Skeletal muscle tissue (tissue), 5 donors: ENCODE data around the gene CXCL17. TPM values are rescaled to one million over a fixed set of nuclear protein-coding genes. Genes with fewer than 3 reads are reported as not detected.
A peak's percentile ranks its signal among the peaks of the same experiment; 100 is the strongest.

Experiments
- H3K27ac ChIP-seq: one replicate; pipeline ENCODE4 v1.7.0; 2013; ENCODE audit warnings: mild to moderate bottlenecking, low read depth, low read length, inconsistent platforms
- H3K27me3 ChIP-seq, 3 donors: one replicate each; pipeline ENCODE4 v1.7.0; 2013; ENCODE audit warnings: low read length in 3 of 3; ENCODE audit not compliant: control insufficient read depth in 3 of 3, insufficient read depth in 3 of 3
- H3K36me3 ChIP-seq, 3 donors: one replicate each; pipeline ENCODE4 v1.7.0; 2013; ENCODE audit warnings: low read length in 3 of 3; ENCODE audit not compliant: control insufficient read depth in 3 of 3, insufficient read depth in 3 of 3
- H3K4me1 ChIP-seq, 3 donors: one replicate each; pipeline ENCODE4 v1.7.0; 2013; ENCODE audit warnings: low read length in 3 of 3, mild to moderate bottlenecking in 3 of 3; ENCODE audit not compliant: control insufficient read depth in 3 of 3, insufficient read depth in 3 of 3
- H3K4me3 ChIP-seq, 3 donors: one replicate each; pipeline ENCODE4 v1.7.0; 2013; ENCODE audit warnings: low read length in 3 of 3
- H3K9ac ChIP-seq, 3 donors: one replicate each; pipeline ENCODE4 v1.7.0; 2013; ENCODE audit warnings: low read length in 3 of 3, mild to moderate bottlenecking in 3 of 3, moderate library complexity in 2 of 3, low read depth in 1 of 3
- H3K9me3 ChIP-seq, 3 donors: one replicate each; pipeline ENCODE4 v1.7.0; 2013; ENCODE audit warnings: low read length in 3 of 3; ENCODE audit not compliant: control insufficient read depth in 3 of 3
- small RNA-seq: library from RNA; depleted of rRNA; stranded (forward); fragments of <200 nt; gene quantifications from one replicate; pipeline ENCODE3, GENCODE V24; 2014
- total RNA-seq: library from RNA; depleted of rRNA; stranded (reverse); fragments of >200 nt; gene quantifications from one replicate; pipeline ENCODE4 v1.2.3, GENCODE V29; 2014
- donor health status: Osteomylitis.

The CXCL17 gene
- total RNA-seq, 1 donor from 2014 or later = not detected

DNA sequence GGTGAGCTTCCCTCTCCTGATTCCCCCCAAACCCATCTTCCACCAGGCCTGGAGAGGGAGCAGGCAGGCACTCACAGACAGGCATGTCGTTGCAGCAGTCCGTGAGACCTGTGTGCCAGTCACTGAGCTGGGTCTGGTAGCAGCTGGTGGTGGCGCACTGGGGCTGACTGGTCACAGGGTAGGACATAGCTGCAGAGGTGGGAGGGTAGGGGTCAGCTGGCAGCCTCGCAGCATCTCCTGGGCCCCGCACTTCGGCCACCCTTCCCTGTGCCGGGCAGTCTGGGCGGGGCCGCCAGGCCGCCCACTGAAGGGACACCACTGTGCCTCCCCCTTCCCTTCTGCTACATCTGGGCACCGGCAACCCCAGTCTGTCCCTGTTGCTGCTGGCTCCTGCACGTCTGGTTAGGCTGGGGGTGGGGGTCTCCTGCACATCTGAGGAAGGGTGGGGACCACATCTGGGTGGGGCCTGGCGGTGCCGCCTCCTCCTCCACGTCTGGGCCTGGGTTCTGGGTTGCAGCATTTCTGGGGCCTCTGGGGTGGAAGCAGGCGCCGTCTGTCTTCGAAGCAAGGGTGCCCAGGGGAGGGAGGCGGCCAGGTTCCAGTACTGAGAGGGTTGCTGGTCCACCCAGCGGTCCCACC, 53.8 kb downstream of the CXCL17 start:
- H3K27me3 ChIP-seq = peaks cover 24 to 35% (median 34%) of the 10 kb centered on the region in 3 donors
- H3K36me3 ChIP-seq = no peaks in the 10 kb centered on the region

DNA sequence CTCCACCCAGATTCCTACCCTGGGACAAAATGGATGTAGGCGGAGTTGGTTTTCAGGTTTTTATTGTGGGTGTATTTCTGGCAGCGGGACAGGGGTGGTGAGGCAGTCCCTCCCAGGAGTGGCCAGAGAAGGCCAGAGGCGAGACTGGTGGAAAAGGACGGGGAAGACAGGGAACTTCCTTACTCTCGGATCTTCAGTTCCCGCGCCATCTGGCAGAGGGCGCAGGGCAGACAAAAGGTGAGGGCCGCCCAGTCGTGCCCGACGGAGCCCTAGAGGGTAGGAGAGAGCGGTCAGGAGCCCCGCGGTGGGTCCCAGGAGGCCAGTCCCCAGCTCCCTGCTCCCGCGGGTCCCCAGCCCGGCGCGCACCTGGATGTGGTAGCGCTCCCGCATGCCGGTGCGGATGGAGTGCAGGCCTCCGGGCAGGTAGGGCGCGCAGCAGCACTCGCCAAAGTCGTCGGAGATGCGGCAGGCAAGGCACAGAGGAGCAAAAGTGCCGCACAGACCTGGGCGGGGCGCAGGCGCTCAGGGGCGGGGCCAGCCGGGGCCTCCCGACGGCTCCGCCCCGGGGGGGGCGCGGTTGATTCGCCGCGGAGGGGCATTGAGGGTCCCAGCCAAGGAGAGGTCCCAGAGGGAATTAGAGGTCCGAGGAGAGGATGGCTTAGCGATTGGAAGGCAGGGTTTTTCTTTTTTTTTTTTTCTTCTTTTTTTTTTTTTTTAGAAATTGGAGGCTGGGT, 55.6 kb downstream of the CXCL17 start:
- Histone ChIP-seq H3K9me3 (no peaks in the 10 kb centered on the region), H3K27me3 (peaks cover 31 to 44% (median 43%) of the 10 kb centered on the region in 3 donors), H3K9ac (peak overlapping the region in 1 of 3 donors; percentile 40), H3K36me3 (no peaks in the 10 kb centered on the region), H3K4me3 (peak overlapping the region in 2 of 3 donors; percentile 35 to 42), H3K4me1 (peaks cover 0 to 4% (median 3%) of the 10 kb centered on the region in 3 donors), H3K27ac (no peak overlapping the region)

More for the DNA sequence above, 53.8 kb downstream of the CXCL17 start:
- H3K9me3 ChIP-seq = no peaks in the 10 kb centered on the region
- no peak overlapping the region for H3K9ac ChIP-seq
- H3K4me1 ChIP-seq = peaks cover 0 to 4% (median 3%) of the 10 kb centered on the region in 3 donors
- no peak overlapping the region for H3K27ac ChIP-seq
- H3K4me3 ChIP-seq = no peak overlapping the region

- Histone ChIP-seq H3K4me3 (no peak overlapping the region), H3K27ac (no peak overlapping the region), H3K4me1 (no peaks in the 10 kb centered on the region), H3K36me3 (peaks cover 0 to 7% (median 3%) of the 10 kb centered on the region in 3 donors), H3K9me3 (no peaks in the 10 kb centered on the region), H3K9ac (no peak overlapping the region), H3K27me3 (peaks cover 12 to 25% (median 21%) of the 10 kb centered on the region in 3 donors)
These were observed 62.6 kb downstream of the CXCL17 start for GRCh38 chr19:42380155-42380554.

Small RNA genes within 50 kb of the gene (small RNA-seq; reads per million reads assigned to genes)
- gene RNU4-60P = not detected

Other genes with a start within 250 kb of the CXCL17 start
- 21.4 TPM for gene DEDD2, start 225.3 kb downstream of the CXCL17 start, total RNA-seq
- gene ZNF526, start 222.6 kb downstream of the CXCL17 start, total RNA-seq = 7.8 TPM
- gene GSK3A, start 200.3 kb downstream of the CXCL17 start, total RNA-seq = 5.2 TPM
- 12.0 TPM for gene ERF, start 187.8 kb downstream of the CXCL17 start, total RNA-seq
- gene CIC, start 173.7 kb downstream of the CXCL17 start, total RNA-seq = 10.4 TPM
- gene PRR19, start 140.8 kb downstream of the CXCL17 start, total RNA-seq = not detected
- 29.2 TPM for gene PAFAH1B3, start 140.3 kb downstream of the CXCL17 start, total RNA-seq
- gene TMEM145, start 129.6 kb downstream of the CXCL17 start, total RNA-seq = 0.52 TPM
- 17.2 TPM for gene MEGF8, start 117.3 kb downstream of the CXCL17 start, total RNA-seq
- not detected for gene CNFN, start 52.6 kb downstream of the CXCL17 start, total RNA-seq
- 8.9 TPM for gene LIPE, start 15.6 kb downstream of the CXCL17 start, total RNA-seq
- gene CEACAM1, start 85.5 kb upstream of the CXCL17 start, total RNA-seq = 0.52 TPM
- gene CEACAM8, start 152.0 kb upstream of the CXCL17 start, total RNA-seq = 0.52 TPM